HCT116 (cell line): Measurements from ENCODE around the gene DOP1A.

Experiments
- ELF1 ChIP-seq: IDR thresholded peaks from 2 replicates; pipeline ENCODE4 v1.6.1; 2012; ENCODE audit warnings: low read depth, borderline replicate concordance
- EZH2 ChIP-seq: fragments of 200-600 bp; sonication (generic); IDR thresholded peaks from 2 replicates; pipeline ENCODE4 v1.6.1; 2017; ENCODE audit warnings: antibody characterized with exemption, mixed run types
- EZH2phosphoT487 ChIP-seq: fragments of 200-600 bp; IDR thresholded peaks from 2 replicates; pipeline ENCODE4 v1.6.1; 2018; ENCODE audit warnings: antibody characterized with exemption, borderline replicate concordance
- FOSL1 ChIP-seq: IDR thresholded peaks from 2 replicates; pipeline ENCODE4 v1.6.1; 2012; ENCODE audit warnings: low read depth
- POLR2A ChIP-seq: IDR thresholded peaks from 2 replicates; pipeline ENCODE4 v1.7.0; 2011; ENCODE audit warnings: borderline replicate concordance; ENCODE audit not compliant: insufficient read depth, insufficient read length; ENCODE audit errors: extremely low read depth
- POLR2AphosphoS5 ChIP-seq: IDR thresholded peaks from 2 replicates; pipeline ENCODE4 v1.6.1; 2011; ENCODE audit warnings: mild to moderate bottlenecking, low read depth, low read length, moderate library complexity
- SIN3A ChIP-seq: IDR thresholded peaks from 2 replicates; pipeline ENCODE4 v1.6.1; 2012; ENCODE audit warnings: low read depth
- TCF7L2 ChIP-seq: IDR thresholded peaks from 2 replicates; pipeline ENCODE4 v1.7.0; 2011; ENCODE audit warnings: borderline replicate concordance, inconsistent platforms; ENCODE audit not compliant: insufficient read depth, insufficient read length; ENCODE audit errors: extremely low read depth
- ZNF274 ChIP-seq: fragments of 200-500 bp; sonication (Bioruptor generic); IDR thresholded peaks from 2 replicates; pipeline ENCODE4 v1.6.1; 2014; ENCODE audit warnings: mild to moderate bottlenecking, low read depth, low read length, inconsistent platforms
- TF ChIP-seq, protein P1 (sequence below), 3 experiments: fragments of 200-600 bp in 1 of 3; sonication (generic) in 1 of 3; IDR thresholded peaks in 2 of 3; conservative IDR thresholded peaks in 1 of 3; 2 replicates each; pipeline ENCODE4 v1.5.1; 2012 to 2017; ENCODE audit warnings: low read depth in 2 of 3, low read length in 2 of 3, antibody characterized with exemption in 1 of 3, borderline replicate concordance in 1 of 3, control low read depth in 1 of 3, mild to moderate bottlenecking in 1 of 3, mixed read lengths in 1 of 3, mixed run types in 1 of 3, moderate library complexity in 1 of 3; ENCODE audit not compliant: insufficient read depth in 1 of 3
- TF ChIP-seq, protein P2 (sequence below): IDR thresholded peaks from 2 replicates; pipeline ENCODE4 v1.6.1; 2012; ENCODE audit warnings: low read depth

DNA sequence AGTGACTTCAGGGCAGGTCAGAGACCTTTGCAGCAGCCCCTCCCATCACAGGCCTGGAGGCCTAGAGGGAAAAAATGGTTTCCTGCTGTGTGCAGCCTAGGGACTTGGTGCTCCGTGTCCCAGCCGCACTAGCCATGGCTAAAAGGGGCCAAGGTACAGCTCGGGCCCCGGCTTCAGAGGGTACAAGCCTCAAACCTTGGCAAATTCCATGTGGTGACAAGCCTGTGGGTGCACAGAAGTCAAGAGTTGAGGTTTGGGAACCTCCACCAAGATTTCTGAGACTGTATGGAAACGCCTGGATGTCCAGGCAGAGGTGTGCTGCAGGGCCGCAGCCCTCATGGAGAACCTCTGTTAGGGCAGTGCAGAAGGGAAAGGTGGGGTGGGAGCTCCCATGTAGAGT, 35.8 kb upstream of the DOP1A start:
- TF ChIP-seq POLR2A (no peak), POLR2AphosphoS5 (no peak), EZH2phosphoT487 (no peak), ZNF274 (no peak), EZH2 (no peak), FOSL1 (no peak), TCF7L2 (no peak), ELF1 (no peak), SIN3A (no peak)
- TF ChIP-seq, protein P1, sequence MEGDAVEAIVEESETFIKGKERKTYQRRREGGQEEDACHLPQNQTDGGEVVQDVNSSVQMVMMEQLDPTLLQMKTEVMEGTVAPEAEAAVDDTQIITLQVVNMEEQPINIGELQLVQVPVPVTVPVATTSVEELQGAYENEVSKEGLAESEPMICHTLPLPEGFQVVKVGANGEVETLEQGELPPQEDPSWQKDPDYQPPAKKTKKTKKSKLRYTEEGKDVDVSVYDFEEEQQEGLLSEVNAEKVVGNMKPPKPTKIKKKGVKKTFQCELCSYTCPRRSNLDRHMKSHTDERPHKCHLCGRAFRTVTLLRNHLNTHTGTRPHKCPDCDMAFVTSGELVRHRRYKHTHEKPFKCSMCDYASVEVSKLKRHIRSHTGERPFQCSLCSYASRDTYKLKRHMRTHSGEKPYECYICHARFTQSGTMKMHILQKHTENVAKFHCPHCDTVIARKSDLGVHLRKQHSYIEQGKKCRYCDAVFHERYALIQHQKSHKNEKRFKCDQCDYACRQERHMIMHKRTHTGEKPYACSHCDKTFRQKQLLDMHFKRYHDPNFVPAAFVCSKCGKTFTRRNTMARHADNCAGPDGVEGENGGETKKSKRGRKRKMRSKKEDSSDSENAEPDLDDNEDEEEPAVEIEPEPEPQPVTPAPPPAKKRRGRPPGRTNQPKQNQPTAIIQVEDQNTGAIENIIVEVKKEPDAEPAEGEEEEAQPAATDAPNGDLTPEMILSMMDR (IDR thresholded peaks at IDR 0.05 in 2 of 3, conservative IDR thresholded peaks at IDR 0.05 in 1 of 3; ENCODE audit: borderline replicate concordance in 1 of 3, insufficient read depth in 1 of 3, low read depth in 2 of 3, low read length in 2 of 3) = no peak
- TF ChIP-seq, protein P2, sequence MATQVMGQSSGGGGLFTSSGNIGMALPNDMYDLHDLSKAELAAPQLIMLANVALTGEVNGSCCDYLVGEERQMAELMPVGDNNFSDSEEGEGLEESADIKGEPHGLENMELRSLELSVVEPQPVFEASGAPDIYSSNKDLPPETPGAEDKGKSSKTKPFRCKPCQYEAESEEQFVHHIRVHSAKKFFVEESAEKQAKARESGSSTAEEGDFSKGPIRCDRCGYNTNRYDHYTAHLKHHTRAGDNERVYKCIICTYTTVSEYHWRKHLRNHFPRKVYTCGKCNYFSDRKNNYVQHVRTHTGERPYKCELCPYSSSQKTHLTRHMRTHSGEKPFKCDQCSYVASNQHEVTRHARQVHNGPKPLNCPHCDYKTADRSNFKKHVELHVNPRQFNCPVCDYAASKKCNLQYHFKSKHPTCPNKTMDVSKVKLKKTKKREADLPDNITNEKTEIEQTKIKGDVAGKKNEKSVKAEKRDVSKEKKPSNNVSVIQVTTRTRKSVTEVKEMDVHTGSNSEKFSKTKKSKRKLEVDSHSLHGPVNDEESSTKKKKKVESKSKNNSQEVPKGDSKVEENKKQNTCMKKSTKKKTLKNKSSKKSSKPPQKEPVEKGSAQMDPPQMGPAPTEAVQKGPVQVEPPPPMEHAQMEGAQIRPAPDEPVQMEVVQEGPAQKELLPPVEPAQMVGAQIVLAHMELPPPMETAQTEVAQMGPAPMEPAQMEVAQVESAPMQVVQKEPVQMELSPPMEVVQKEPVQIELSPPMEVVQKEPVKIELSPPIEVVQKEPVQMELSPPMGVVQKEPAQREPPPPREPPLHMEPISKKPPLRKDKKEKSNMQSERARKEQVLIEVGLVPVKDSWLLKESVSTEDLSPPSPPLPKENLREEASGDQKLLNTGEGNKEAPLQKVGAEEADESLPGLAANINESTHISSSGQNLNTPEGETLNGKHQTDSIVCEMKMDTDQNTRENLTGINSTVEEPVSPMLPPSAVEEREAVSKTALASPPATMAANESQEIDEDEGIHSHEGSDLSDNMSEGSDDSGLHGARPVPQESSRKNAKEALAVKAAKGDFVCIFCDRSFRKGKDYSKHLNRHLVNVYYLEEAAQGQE = no peak
